GM23248 (cell line): ENCODE data around the gene HOXB4.

Source experiments
- EZH2 ChIP-seq: fragments of 200-600 bp; sonication (generic); IDR thresholded peaks from 2 replicates; pipeline ENCODE4 v1.6.1; 2018; ENCODE audit warnings: antibody characterized with exemption, mild to moderate bottlenecking; ENCODE audit not compliant: insufficient read depth, poor library complexity, severe bottlenecking
- EZH2phosphoT487 ChIP-seq: fragments of 200-600 bp; sonication (generic); IDR thresholded peaks from 2 replicates; pipeline ENCODE4 v1.6.1; 2018; ENCODE audit warnings: antibody characterized with exemption, moderate library complexity, mild to moderate bottlenecking, low read depth; ENCODE audit not compliant: insufficient read depth

GRCh38 chr17:48584223-48584741, 6.1 kb upstream of the HOXB4 start:
- no peak for TF ChIP-seq EZH2
- no peak for TF ChIP-seq EZH2phosphoT487
